Dermis blood vessel endothelial cell (primary cell): ENCODE data around the gene TMEM138. TPM values are rescaled to one million over a fixed set of nuclear protein-coding genes. Genes with fewer than 3 reads are reported as not detected.
A peak's percentile ranks its signal among the peaks of the same experiment; 100 is the strongest.
"Not testable (repeated sequence)": the region's sequence is repeated elsewhere in the genome, so short reads cannot be mapped to it uniquely, and the experiment has no call there.

Source experiments
- DNase-seq: peaks from one replicate; pipeline ENCODE4 v3.0.0; 2010
- total RNA-seq: library from RNA; depleted of rRNA; stranded (reverse); fragments of >200 nt; gene quantifications from 2 replicates; pipeline ENCODE4 v1.2.3, GENCODE V29; 2014

The TMEM138 gene
- total RNA-seq, 1 donor from 2014 or later: 12.8 TPM

GRCh38 chr11:61367406-61367805, 5.2 kb downstream of the TMEM138 start:
- no peak for DNase-seq

GRCh38 chr11:61368646-61369045, 6.5 kb downstream of the TMEM138 start:
- DNase-seq: no peak

DNA sequence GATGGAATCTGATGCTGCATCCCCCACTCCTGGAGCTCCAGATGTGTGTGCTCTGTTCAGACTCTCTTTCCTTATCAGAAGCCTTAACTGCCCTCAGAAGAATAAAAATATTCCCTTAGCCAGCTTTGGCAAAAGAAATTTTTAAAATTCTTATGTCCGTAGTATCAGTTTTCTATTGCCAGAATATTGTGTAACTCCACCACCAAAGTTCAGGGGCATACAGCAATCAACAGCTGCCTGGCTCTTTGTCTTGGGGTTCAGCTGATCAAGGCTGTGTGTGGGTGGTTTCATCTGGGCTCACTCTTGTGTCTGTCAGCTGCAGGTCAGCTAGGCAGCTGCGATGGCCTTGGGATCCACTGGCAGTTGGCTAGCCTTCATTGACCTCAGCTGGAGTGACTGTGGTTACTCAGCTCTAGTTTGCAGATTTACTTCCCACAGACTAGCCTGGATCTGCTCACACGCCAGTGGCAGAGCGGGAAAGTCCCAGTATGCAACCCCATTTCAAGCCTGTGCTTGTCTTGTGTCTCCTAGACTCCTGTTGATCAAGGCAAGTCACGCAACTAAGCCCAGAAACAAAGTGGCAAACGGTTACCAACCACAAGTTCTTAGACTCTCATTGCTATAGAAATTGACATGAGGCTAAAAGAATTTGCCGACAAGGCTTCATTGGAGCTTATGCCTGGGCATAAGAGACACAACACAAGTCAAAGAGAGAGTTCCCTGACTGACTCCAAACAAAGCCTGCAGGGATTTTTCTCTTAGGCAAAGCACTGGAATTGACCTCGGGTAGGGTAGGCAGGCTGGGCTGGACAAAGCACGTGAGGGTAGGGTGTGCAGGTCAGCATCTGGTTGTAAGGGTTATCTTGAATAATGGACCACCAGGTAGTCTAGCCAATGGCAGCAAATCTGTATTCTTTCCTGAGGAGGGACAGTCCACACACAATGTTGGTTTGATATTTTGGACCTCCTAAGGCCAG, 7.5 kb downstream of the TMEM138 start:
- DNase-seq: no peak

GRCh38 chr11:61370349-61371005, 8.3 kb downstream of the TMEM138 start:
- no peak for DNase-seq

- no peak for DNase-seq
Measured at GRCh38 chr11:61372659-61373420, 10.7 kb downstream of the TMEM138 start.

DNA sequence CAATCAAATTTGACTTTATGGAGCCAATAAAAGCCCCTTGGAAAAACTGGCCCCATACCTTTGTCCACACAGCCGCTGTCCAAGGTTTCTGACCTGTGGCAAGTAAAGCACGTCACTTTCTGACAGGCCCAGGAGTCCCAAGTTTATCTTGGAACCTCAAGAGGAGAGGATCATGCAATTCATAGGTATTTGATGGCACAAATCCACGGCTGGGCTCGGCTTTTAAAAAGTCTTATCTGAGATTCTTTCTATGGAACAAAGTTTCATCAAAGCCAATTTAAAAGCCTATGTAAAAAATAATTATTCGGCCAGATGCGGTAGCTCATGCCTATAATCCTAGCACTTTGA, 13.6 kb downstream of the TMEM138 start:
- DNase-seq: no peak

DNA sequence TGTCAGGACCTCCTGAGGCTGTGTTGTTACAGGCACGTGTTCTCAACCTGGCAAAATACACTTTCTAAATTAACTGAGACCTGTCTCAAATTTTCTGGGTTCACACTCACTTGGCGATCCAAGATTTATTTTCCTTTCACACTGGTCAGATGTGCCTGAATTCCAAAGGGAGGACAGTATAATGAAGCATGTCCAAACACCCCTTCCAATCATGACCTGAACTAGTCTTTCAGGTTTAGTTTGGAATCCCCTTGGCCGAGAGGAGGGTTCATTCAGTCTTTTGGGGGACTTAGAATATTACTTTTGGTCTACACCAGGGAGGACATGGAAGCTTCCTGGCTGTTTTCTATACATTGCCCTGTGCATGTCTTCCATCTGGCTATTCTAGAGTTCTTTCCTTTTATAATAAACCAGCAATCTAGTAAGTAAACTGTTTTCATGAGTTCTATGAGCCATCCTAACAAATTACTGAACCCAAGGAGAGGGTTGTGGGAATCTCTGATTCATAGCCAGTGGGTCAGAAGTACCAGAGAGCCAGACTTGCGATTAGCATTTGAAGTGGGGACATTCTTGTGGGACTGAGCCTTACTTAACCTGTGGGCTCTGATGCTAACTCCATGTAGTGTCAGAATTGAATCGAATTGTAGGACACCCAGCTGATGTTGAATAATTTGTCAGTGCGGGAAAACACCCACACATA, 15.4 kb downstream of the TMEM138 start:
- DNase-seq: no peak

DNA sequence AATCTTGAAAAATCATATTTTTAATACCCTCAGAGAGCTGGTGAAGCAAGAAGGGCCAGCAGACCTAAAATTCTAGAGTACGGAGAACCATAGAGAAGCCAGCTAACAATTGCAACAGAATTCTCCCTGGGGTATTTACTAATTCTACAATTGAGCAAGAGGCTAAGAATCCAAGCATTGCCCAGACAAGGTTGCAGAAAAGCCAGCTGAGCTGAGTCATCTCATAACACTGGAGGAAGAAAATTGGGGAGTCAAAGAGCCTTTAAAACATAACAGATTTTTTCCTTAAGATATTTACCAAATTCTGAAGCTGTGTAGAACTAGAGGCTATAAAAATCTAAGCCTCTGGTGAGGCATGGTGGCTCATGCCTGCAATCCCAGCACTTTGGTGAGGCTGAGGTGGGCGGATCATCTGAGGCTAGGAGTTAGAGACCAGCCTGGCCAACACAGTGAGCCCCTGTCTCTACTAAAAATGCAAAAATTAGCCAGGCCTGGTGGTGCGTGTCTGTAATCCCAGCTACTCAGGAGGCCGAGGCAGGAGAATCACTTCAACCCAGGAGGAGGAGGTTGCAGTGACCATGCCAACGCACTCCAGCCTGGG, 16.6 kb downstream of the TMEM138 start:
- no peak for DNase-seq

GRCh38 chr11:61380884-61381283, 18.7 kb downstream of the TMEM138 start:
- DNase-seq: no peak

- DNase-seq: not testable (repeated sequence)
Measured at GRCh38 chr11:61383859-61384258, 21.7 kb downstream of the TMEM138 start.

DNA sequence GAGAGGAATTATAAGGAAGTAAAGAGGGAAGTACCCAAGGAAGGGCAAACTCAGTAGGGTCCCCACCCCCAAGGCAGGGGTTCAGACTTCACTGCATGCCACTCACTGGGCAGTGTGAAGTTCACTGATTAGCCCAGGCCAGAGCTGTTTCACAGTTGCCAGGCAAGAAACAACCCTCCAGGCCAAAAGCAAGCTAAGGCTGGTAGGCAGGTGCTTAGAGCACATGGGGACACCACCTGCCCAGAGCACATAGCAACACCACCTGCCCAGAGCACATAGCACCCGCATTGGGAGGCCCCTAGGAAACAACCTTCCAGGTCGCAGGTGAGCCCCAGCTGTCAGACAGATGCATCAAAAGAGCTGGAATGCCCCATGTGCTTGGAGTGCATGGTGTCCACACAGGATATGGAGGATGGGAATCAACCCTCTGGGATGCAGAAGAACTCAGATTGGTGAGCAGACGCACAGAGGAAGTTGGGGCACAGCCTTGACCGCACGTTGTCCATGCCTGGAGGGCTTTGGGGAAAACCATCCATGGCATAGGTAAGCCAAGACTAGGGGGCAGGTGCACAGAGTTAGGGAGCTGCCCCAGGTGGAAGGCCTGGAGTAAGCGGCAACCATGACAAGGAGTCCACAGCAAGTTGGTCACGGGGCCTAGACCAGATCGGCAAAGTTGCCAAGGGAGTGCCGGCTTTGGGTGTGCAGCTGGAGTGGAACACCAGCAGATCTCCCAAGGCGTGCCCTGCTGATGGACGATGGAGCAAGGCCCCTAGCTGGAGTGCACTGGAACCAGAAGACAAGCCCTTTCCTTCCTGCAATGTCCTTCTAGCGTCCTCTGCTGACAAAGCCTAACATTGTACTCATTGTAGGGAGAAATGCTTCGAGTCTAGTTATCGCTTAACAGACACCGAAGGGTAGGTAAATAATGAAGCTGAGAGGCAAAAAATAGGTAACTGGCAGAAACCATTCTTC, 22.4 kb downstream of the TMEM138 start:
- peak; percentile 52 for DNase-seq

GRCh38 chr11:61390161-61390560, 28.0 kb downstream of the TMEM138 start:
- no peak for DNase-seq

DNA sequence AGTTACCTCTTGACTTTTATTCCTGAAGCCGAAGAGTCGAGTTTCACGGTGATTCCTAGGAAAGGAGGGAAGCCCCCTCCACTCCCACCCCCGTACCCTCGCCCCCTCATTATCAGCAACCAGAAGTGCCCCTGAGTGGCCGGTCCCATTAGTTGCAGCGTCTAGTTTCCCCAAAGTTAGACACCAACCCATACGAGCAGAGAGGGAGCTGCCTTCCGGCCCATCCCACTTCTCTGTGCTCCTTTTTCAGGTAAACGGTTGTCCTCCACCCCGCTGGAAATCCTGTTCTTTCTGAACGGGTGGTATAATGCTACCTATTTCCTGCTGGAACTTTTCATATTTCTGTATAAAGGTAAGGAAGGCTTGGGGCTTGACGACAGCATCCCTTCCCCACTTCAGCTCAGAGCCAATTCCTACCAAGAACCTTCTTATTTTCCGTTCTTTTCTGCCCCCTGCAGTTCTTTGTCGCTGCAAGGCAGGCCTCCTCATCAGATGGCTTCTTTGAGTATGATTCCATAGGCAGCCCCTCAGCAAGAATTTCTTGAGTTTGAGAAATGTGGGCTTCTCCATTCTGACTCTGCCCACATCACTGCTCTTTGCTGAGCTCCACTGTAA, 30.9 kb downstream of the TMEM138 start:
- peak; percentile 46 for DNase-seq

DNA sequence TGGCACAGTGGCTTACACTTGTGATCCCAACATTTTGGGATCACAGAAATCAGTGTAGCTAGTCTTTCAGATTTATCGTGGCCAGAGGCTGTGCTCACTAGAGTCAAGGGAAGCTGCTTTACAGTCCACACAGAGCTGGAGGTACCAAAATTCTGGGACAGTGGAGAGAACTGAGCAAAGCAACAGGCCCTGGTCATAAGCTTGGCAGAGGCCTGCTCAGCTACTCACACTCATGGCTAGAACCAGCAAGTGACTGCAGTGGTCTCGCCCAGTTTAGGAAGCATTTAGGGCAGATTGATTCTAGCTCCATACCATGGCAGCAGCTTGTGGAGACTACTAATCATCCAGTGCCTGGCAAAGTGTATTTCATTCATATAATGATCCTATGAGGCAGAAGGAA, 39.0 kb downstream of the TMEM138 start:
- no peak for DNase-seq

DNA sequence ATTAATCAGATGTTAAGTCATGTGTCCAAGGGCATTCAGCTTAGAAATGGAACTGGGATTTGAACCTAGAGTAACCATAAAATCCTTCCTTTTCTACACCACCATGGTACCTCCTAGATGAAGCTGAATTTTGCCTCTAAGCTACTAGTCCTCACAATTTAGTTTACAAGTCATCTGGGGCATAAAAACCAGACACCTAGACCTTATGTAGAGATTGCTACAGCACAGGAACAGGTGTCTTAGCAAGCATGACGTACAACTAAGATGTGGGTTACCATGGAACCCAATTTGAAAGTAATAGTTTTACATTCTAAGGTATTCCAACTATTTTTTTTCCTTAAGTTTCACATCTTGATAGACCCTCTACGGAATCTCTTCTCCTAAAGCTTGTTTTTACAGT, 39.4 kb downstream of the TMEM138 start:
- no peak for DNase-seq

- no peak for DNase-seq
Measured at GRCh38 chr11:61403658-61404057, 41.5 kb downstream of the TMEM138 start.

GRCh38 chr11:61404103-61404502, 41.9 kb downstream of the TMEM138 start:
- no peak for DNase-seq

DNA sequence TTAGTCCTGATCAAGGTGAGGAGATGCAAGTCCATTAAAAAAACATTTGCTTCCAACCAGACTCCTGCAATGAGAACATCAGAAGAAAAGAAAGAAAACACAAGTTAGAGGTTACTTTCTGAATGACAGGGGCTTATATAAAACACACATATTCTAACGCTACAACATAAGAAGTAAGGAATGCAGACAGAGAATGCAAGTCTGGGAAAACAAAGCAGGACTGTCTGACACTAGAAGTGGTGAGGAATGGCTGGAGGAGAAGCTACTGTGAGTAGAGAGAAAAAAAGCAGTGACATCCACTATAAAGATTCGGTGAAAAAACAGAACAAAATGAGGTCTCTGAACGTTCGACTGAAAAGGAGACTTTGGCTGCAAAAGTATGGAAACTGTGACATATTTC, 42.5 kb downstream of the TMEM138 start:
- DNase-seq: no peak

GRCh38 chr11:61406067-61406466, 43.9 kb downstream of the TMEM138 start:
- DNase-seq: no peak

GRCh38 chr11:61406991-61407728, 45.0 kb downstream of the TMEM138 start:
- DNase-seq: no peak
